ENCODE measurements around the gene UMPS.

DNA sequence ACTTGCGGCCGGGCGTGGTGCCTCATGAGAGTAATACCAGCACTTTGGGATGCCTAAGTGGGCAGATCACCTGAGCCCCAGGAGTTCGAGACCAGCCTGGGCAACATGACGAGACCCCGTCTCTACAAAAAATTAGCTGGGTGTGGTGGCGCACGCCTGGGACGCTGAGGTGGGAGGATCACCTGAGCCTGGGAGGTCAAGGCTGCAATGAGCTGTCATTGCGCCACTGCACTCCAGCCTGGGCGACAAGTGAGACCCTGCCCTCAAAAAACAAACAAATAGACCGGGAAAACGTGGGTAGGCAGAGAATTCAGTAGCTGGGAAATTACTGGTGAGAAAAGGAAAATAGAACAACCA, 667 bp downstream of the UMPS start:
- TF ChIP-seq, protein P1, sequence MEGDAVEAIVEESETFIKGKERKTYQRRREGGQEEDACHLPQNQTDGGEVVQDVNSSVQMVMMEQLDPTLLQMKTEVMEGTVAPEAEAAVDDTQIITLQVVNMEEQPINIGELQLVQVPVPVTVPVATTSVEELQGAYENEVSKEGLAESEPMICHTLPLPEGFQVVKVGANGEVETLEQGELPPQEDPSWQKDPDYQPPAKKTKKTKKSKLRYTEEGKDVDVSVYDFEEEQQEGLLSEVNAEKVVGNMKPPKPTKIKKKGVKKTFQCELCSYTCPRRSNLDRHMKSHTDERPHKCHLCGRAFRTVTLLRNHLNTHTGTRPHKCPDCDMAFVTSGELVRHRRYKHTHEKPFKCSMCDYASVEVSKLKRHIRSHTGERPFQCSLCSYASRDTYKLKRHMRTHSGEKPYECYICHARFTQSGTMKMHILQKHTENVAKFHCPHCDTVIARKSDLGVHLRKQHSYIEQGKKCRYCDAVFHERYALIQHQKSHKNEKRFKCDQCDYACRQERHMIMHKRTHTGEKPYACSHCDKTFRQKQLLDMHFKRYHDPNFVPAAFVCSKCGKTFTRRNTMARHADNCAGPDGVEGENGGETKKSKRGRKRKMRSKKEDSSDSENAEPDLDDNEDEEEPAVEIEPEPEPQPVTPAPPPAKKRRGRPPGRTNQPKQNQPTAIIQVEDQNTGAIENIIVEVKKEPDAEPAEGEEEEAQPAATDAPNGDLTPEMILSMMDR (conservative IDR thresholded peaks at IDR 0.05; ENCODE audit: low read length), result no peak
- no peak for TF ChIP-seq EZH2phosphoT487 (IDR thresholded peaks at IDR 0.05; ENCODE audit: borderline replicate concordance)

All from Loucy (cell line).